ENCODE data around the gene GPX1.
"Not testable (repeated sequence)": the region's sequence is repeated elsewhere in the genome, so short reads cannot be mapped to it uniquely, and the experiment has no call there.

The GPX1 gene

GRCh38 chr3:49358217-49358883 is at the start of gene GPX1:
TSS of gene GPX1 (minus strand) at chr3:49358353. CDS start at chr3:49358278, 75 bp downstream.
- Histone ChIP-seq H3K27me3 (ENCODE audit: control insufficient read depth, insufficient read depth, low read length) (no peaks in the 10 kb centered on the region), H3K4me3 (ENCODE audit: low read depth, low read length) (peak within 1 kb of the TSS; percentile 38), H3K4me2 (ENCODE audit: low read length) (peak within 1 kb of the TSS; percentile 33), H3K79me2 (peaks cover 9% of the 10 kb centered on the region), H3K9ac (peak within 1 kb of the TSS; percentile 92), H3K27ac (peak within 1 kb of the TSS; percentile 78), H3K9me3 (ENCODE audit: control insufficient read depth, low read length) (no peaks in the 10 kb centered on the region), H3K36me3 (ENCODE audit: control insufficient read depth, insufficient read depth, low read length) (no peaks in the 10 kb centered on the region), H3K4me1 (peaks cover 3% of the 10 kb centered on the region), H2AFZ (peak within 1 kb of the TSS; percentile 79)
- no peak for TF ChIP-seq CTCF (IDR thresholded peaks at IDR 0.05)

GRCh38 chr3:49406571-49407565 is 48.7 kb upstream of the GPX1 start:
- no peak overlapping the region for H2AFZ ChIP-seq
- no peaks in the 10 kb centered on the region for H3K9me3 ChIP-seq (ENCODE audit: control insufficient read depth, low read length)
- no peaks in the 10 kb centered on the region for H3K27me3 ChIP-seq (ENCODE audit: control insufficient read depth, insufficient read depth, low read length)
- H3K79me2 ChIP-seq = peaks cover 72% of the 10 kb centered on the region
- no peaks in the 10 kb centered on the region for H3K36me3 ChIP-seq (ENCODE audit: control insufficient read depth, insufficient read depth, low read length)
- H3K4me3 ChIP-seq (ENCODE audit: low read depth, low read length) = no peak overlapping the region
- no peak overlapping the region for H3K27ac ChIP-seq
- no peak for TF ChIP-seq CTCF (IDR thresholded peaks at IDR 0.05)
- H3K4me1 ChIP-seq = peaks cover 10% of the 10 kb centered on the region
- H3K9ac ChIP-seq = no peak overlapping the region
- H3K4me2 ChIP-seq (ENCODE audit: low read length) = peak overlapping the region; percentile 51

- H3K36me3 ChIP-seq (ENCODE audit: control insufficient read depth, insufficient read depth, low read length); H2AFZ ChIP-seq; H3K27me3 ChIP-seq (ENCODE audit: control insufficient read depth, insufficient read depth, low read length); H3K4me1 ChIP-seq; H3K4me3 ChIP-seq (ENCODE audit: low read depth, low read length); H3K9ac ChIP-seq; H3K9me3 ChIP-seq (ENCODE audit: control insufficient read depth, low read length): not testable (repeated sequence)
- H3K4me2 ChIP-seq (ENCODE audit: low read length) = peak overlapping the region; percentile 51
- H3K79me2 ChIP-seq = peaks cover 76% of the 10 kb centered on the region
- peak overlapping the region; percentile 12 for H3K27ac ChIP-seq
Measured at GRCh38 chr3:49405570-49405969, 47.4 kb upstream of the GPX1 start.

- Histone ChIP-seq H2AFZ (no peak overlapping the region), H3K9me3 (ENCODE audit: control insufficient read depth, low read length) (no peaks in the 10 kb centered on the region), H3K27me3 (ENCODE audit: control insufficient read depth, insufficient read depth, low read length) (no peaks in the 10 kb centered on the region), H3K4me3 (ENCODE audit: low read depth, low read length) (no peak overlapping the region), H3K27ac (no peak overlapping the region), H3K9ac (no peak overlapping the region), H3K4me1 (peaks cover 7% of the 10 kb centered on the region), H3K36me3 (ENCODE audit: control insufficient read depth, insufficient read depth, low read length) (no peaks in the 10 kb centered on the region), H3K4me2 (ENCODE audit: low read length) (no peak overlapping the region), H3K79me2 (peaks cover 77% of the 10 kb centered on the region)
- TF ChIP-seq CTCF (IDR thresholded peaks at IDR 0.05) = no peak
Measured at GRCh38 chr3:49403891-49404290, 45.7 kb upstream of the GPX1 start.

- no peak overlapping the region for H2AFZ ChIP-seq
- no peaks in the 10 kb centered on the region for H3K27me3 ChIP-seq (ENCODE audit: control insufficient read depth, insufficient read depth, low read length)
- H3K4me2 ChIP-seq (ENCODE audit: low read length) = no peak overlapping the region
- H3K27ac ChIP-seq = no peak overlapping the region
- H3K79me2 ChIP-seq = peaks cover 81% of the 10 kb centered on the region
- H3K36me3 ChIP-seq (ENCODE audit: control insufficient read depth, insufficient read depth, low read length) = no peaks in the 10 kb centered on the region
- peaks cover 16% of the 10 kb centered on the region for H3K4me1 ChIP-seq
- no peak for TF ChIP-seq CTCF (IDR thresholded peaks at IDR 0.05)
- no peaks in the 10 kb centered on the region for H3K9me3 ChIP-seq (ENCODE audit: control insufficient read depth, low read length)
- H3K9ac ChIP-seq = no peak overlapping the region
- H3K4me3 ChIP-seq (ENCODE audit: low read depth, low read length) = no peak overlapping the region
Measured at GRCh38 chr3:49401766-49402165, 43.6 kb upstream of the GPX1 start.

Measured in parathyroid adenoma (tissue), 2 donors.